ENCODE results near the gene DIP2B. TPM values are rescaled to one million over a fixed set of nuclear protein-coding genes. Genes with fewer than 3 reads are reported as not detected.

Gene DIP2B
- total RNA-seq, 1 experiment from 2014 or later: 26.1 TPM

DNA sequence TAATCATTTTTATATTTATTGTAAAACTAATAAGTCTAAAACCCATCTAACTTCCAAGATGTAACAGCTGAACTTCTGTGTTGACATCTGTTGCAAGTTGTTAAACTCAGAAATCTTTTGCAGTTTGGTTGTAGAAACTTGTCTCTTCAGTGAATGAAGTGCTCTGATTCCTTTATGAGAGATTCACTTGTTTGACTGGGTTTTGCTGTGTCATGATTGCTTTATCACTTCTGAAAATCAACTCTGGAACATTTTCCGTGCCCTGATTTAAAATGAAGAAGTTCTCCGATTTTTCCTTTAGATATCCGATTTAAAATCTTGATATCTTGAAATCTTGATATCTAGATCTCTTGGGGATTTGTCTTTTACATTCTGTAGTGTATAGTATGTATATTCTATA, 65.1 kb downstream of the DIP2B start:
- ChIA-PET POLR2A (no interaction called here), CTCF (no interaction called here)
- H3K36me3 Mint-ChIP-seq: no peaks in the 10 kb centered on the region
- H3K27me3 Mint-ChIP-seq (ENCODE audit: low read depth): no peaks in the 10 kb centered on the region
- peaks cover 46% of the 10 kb centered on the region for H3K4me1 Mint-ChIP-seq
- TF ChIP-seq ZBTB21 (CRISPR knock-in tag; IDR thresholded peaks at IDR 0.05; ENCODE audit: borderline replicate concordance): no peak
- TF ChIP-seq, protein P1, sequence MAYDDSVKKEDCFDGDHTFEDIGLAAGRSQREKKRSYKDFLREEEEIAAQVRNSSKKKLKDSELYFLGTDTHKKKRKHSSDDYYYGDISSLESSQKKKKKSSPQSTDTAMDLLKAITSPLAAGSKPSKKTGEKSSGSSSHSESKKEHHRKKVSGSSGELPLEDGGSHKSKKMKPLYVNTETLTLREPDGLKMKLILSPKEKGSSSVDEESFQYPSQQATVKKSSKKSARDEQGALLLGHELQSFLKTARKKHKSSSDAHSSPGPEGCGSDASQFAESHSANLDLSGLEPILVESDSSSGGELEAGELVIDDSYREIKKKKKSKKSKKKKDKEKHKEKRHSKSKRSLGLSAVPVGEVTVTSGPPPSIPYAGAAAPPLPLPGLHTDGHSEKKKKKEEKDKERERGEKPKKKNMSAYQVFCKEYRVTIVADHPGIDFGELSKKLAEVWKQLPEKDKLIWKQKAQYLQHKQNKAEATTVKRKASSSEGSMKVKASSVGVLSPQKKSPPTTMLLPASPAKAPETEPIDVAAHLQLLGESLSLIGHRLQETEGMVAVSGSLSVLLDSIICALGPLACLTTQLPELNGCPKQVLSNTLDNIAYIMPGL (CRISPR knock-in tag; IDR thresholded peaks at IDR 0.05): no peak
- TF ChIP-seq, protein P2, sequence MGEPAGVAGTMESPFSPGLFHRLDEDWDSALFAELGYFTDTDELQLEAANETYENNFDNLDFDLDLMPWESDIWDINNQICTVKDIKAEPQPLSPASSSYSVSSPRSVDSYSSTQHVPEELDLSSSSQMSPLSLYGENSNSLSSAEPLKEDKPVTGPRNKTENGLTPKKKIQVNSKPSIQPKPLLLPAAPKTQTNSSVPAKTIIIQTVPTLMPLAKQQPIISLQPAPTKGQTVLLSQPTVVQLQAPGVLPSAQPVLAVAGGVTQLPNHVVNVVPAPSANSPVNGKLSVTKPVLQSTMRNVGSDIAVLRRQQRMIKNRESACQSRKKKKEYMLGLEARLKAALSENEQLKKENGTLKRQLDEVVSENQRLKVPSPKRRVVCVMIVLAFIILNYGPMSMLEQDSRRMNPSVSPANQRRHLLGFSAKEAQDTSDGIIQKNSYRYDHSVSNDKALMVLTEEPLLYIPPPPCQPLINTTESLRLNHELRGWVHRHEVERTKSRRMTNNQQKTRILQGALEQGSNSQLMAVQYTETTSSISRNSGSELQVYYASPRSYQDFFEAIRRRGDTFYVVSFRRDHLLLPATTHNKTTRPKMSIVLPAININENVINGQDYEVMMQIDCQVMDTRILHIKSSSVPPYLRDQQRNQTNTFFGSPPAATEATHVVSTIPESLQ (CRISPR knock-in tag; IDR thresholded peaks at IDR 0.05): no peak
- no peak for TF ChIP-seq E2F4 (CRISPR knock-in tag; IDR thresholded peaks at IDR 0.05; ENCODE audit: borderline replicate concordance, low read depth)
- TF ChIP-seq NFYB (CRISPR knock-in tag; conservative IDR thresholded peaks at IDR 0.05; ENCODE audit: low read depth): no peak
- no peak for TF ChIP-seq ELF4 (CRISPR knock-in tag; IDR thresholded peaks at IDR 0.05; ENCODE audit: low read depth)
- TF ChIP-seq TP53 (CRISPR knock-in tag; IDR thresholded peaks at IDR 0.05): no peak
- DNase-seq (ENCODE audit: low spot score): no peak
- H3K9me3 Mint-ChIP-seq: no peaks in the 10 kb centered on the region; the same call in 1 of the 2 replicates
- no peak overlapping the region for H3K4me3 Mint-ChIP-seq
- H3K27ac Mint-ChIP-seq: peak overlapping the region; percentile 26; the same call in 1 of the 2 replicates
- ATAC-seq: no peak

DNA sequence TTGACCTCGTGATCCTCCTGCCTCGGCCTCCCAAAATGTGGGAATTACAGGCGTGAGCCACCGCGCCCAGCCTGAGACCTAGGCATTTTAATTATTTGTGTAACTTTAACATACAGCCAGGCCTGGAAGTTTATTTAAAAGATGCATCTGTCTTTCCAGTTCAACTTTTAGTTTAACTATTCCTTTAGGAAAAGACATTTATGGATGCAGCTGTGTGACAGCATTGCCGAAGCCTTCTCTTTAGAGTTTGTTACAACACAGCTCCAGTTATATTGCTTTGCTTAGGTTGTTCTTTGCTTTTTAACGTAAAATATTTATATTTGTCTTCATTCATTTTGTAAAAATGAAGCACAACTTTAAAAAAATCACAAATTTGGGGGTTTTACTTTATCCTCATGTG, 67.0 kb downstream of the DIP2B start:
- Mint-ChIP-seq H3K4me1 (peaks cover 53% of the 10 kb centered on the region), H3K27ac (no peak overlapping the region), H3K4me3 (no peak overlapping the region), H3K27me3 (ENCODE audit: low read depth) (no peaks in the 10 kb centered on the region), H3K36me3 (no peaks in the 10 kb centered on the region), H3K9me3 (no peaks in the 10 kb centered on the region; the same call in 1 of the 2 replicates)
- ATAC-seq: no peak
- TF ChIP-seq NFYB (CRISPR knock-in tag; conservative IDR thresholded peaks at IDR 0.05; ENCODE audit: low read depth) (no peak), ZNF396 (CRISPR knock-in tag; IDR thresholded peaks at IDR 0.05; ENCODE audit: borderline replicate concordance) (no peak), FOXJ3 (CRISPR knock-in tag; IDR thresholded peaks at IDR 0.05; ENCODE audit: borderline replicate concordance) (no peak), KAT7 (CRISPR knock-in tag; IDR thresholded peaks at IDR 0.05; ENCODE audit: borderline replicate concordance) (no peak), CBFB (CRISPR knock-in tag; IDR thresholded peaks at IDR 0.05; ENCODE audit: low read depth) (no peak)
- TF ChIP-seq, protein P1 (CRISPR knock-in tag; IDR thresholded peaks at IDR 0.05): no peak
- TF ChIP-seq, protein P3, sequence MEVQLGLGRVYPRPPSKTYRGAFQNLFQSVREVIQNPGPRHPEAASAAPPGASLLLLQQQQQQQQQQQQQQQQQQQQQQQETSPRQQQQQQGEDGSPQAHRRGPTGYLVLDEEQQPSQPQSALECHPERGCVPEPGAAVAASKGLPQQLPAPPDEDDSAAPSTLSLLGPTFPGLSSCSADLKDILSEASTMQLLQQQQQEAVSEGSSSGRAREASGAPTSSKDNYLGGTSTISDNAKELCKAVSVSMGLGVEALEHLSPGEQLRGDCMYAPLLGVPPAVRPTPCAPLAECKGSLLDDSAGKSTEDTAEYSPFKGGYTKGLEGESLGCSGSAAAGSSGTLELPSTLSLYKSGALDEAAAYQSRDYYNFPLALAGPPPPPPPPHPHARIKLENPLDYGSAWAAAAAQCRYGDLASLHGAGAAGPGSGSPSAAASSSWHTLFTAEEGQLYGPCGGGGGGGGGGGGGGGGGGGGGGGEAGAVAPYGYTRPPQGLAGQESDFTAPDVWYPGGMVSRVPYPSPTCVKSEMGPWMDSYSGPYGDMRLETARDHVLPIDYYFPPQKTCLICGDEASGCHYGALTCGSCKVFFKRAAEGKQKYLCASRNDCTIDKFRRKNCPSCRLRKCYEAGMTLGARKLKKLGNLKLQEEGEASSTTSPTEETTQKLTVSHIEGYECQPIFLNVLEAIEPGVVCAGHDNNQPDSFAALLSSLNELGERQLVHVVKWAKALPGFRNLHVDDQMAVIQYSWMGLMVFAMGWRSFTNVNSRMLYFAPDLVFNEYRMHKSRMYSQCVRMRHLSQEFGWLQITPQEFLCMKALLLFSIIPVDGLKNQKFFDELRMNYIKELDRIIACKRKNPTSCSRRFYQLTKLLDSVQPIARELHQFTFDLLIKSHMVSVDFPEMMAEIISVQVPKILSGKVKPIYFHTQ (CRISPR knock-in tag; IDR thresholded peaks at IDR 0.05): no peak
- ChIA-PET POLR2A (no interaction called here), CTCF (interaction anchor here (1.0 kb wide), 1 partner anchor 67 kb away, joined by 4 read pairs; no protein-coding TSS in a partner anchor)
- no peak for DNase-seq (ENCODE audit: low spot score)
